PC-9 (cell line): Measurements from ENCODE around the gene PAK3.

Experiments
- EZH2 ChIP-seq: fragments of 200-600 bp; sonication (generic); IDR thresholded peaks from 2 replicates; pipeline ENCODE4 v1.8.0; 2017; ENCODE audit warnings: antibody characterized with exemption, low read depth
- TF ChIP-seq, protein P1 (sequence below): fragments of 200-600 bp; sonication (generic); conservative IDR thresholded peaks from 2 replicates; pipeline ENCODE4 v1.6.1; 2017; ENCODE audit warnings: mixed run types, antibody characterized with exemption, mild to moderate bottlenecking, moderate library complexity

DNA sequence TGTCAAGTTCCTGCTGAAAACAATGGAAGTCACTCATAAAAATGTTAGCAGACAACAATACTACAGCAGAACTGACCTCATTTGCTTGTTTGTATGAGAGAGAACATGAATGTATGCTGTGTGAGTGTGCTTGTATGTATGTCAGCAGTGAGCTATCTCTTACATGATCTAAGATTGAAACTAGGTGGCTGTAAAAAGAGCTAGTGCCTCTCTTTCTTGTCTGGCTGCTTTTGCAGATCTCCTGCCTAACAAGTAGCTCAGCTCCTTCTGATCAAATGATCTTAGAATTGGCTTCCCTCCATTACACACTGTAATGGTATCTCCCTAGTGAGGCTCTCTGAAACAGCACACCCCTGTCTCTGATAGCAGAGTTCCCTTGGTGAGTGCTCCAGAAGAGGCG is 20.7 kb downstream of the PAK3 start:
- TF ChIP-seq, protein P1, sequence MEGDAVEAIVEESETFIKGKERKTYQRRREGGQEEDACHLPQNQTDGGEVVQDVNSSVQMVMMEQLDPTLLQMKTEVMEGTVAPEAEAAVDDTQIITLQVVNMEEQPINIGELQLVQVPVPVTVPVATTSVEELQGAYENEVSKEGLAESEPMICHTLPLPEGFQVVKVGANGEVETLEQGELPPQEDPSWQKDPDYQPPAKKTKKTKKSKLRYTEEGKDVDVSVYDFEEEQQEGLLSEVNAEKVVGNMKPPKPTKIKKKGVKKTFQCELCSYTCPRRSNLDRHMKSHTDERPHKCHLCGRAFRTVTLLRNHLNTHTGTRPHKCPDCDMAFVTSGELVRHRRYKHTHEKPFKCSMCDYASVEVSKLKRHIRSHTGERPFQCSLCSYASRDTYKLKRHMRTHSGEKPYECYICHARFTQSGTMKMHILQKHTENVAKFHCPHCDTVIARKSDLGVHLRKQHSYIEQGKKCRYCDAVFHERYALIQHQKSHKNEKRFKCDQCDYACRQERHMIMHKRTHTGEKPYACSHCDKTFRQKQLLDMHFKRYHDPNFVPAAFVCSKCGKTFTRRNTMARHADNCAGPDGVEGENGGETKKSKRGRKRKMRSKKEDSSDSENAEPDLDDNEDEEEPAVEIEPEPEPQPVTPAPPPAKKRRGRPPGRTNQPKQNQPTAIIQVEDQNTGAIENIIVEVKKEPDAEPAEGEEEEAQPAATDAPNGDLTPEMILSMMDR, result no peak
- no peak for TF ChIP-seq EZH2
